GM18520 (cell line): Measurements from ENCODE around the gene SSC5D.

Experiments
- ATAC-seq: cut with Tn5 transposase; IDR thresholded peaks from one replicate; pipeline ENCODE4 v1.9.1; 2021; ENCODE audit not compliant: unreplicated experiment

SSC5D gene

DNA sequence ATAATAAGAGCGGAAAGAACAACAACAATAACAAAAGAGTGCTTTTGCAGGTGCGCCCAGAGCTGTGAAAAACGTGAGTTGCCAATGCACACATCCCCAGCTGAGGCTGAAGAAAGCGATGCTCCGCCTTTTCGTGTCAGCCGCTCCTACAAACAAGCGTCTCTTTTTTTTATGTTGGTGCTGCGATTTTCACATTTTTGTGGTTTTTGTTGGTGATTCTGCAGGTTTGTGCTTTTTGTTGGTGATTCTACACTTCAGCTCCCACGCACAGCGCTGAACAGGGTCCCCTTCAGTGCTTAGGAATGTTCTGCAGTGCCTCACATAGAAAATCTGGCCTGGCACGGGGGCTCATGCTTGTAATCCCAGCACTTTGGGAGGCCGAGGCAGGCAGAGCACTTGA is 64.4 kb downstream of the SSC5D start:
- no peak for ATAC-seq

DNA sequence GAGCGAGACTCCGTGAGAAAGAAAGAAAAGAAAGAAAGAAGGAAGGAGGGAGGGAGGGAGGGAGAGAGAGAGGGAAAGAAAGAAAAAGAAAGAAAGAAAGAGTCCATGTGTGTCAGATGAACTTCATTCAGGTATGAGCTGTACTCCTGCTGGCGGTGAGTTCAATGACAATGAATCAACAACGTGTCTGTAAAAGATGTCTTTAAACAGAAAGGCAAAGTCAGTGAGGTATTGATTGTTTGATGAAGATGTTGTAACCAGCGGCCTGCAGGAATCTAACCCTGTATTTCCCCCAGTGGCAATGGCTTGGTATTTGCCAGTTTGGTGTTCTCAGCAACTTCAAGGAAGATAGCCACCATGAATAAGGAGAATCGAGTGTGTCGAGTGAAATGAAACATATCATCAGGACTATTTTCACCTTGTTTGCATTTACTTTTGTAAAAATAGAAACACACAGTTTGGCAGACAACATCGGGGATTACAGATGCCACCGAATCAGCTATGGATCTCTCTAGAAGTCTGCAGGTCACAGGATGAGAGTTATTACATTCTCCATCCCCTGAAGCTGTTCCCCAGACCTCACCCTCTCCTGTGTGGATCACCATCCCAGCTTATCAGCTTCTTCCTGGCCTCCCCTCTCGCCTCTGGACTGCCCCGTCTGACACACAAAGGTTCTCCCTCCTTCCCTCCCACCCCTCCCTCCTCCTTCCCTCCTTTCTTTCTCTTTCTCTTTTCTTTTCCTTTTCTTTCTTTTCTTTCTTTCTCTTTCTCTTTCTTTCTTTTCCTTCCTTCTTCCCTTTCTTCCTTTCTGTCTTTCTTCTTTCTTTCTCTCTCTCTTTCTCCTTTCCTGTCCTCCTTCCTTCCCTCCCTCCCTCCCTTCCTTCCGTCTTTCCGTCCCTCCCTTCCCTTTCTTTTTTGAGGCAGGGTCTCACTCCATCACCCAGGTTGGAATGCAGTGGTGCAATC is 65.3 kb downstream of the SSC5D start:
- ATAC-seq: no peak

DNA sequence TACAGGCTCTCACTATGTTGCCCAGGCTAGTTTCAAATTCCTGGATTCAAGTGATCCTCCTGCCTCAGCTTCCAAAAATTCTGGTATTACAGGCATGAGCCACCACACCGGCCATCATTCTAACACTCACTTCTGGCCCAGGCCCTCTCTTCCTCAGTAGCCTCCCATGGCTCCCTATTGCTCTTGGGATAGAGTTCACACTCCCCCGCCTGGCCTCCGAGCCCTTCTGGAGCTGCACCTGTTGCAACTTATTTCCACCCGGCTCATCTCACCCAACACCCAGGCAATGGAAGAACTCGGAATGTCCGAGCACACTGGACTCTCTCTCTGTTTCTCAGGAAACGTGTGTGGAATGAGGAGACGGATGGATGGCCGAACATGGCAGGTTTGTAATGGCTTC is 66.1 kb downstream of the SSC5D start:
- no peak for ATAC-seq

DNA sequence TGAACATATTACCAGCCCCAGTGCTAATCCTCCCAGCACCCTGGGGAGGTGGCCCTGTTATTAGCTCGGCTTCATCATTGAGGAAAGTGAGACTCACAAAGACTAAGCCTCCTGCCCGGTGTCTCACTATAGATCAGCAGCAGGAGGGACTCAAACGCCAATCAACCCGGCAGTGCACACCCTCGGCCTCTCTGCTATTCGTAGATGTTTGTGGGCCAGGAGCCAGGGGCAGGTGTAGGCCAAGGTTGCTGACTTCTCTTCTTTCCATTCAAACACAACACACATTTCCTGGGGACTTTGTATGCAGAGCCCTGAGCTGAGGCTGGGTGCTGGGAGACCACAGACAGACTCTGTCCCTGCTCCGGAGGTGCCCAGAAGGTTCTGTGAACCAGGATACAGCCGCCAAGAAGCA is 66.5 kb downstream of the SSC5D start:
- ATAC-seq: no peak

DNA sequence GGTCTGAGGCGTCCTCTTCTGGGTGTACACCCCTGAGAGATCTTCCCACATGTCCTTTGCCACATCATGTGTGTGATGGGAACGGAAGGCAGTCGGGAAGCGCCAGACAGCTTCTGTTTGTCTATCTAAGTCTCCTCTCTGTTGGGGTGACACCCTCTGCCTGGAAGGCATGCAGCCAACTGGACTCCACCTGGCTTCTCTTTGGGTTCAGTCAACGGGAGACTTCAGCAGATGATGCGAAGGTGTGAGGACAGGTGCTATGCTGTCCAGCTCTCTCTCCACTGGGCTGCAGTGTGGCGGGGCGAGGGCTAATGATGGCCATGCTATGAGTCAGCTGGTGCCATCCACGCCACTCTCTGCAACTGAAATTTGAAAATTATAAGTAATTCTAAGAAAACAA is 71.4 kb downstream of the SSC5D start:
- ATAC-seq: no peak

DNA sequence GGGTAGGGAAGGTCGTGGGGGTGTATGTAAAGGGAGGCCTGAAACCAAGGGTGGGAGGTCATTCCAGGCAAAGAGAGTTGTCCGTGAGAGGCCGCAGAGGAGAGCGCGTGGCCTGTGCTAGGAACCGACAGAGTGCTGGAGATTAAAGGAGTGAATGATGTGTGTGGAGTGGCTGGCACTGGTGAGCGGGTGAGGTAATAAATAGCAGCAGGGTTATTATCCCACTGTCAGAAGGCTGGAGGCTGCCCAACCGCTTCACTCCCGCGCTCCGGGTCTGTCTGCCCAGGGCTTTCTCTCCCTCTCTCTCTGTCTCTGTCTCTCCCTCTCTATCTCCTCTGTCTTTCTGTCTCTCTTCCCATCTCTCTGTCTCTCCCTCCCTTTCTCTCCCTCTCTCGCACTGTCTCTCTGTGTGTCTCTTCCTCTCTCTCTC is 75.0 kb downstream of the SSC5D start:
- no peak for ATAC-seq

DNA sequence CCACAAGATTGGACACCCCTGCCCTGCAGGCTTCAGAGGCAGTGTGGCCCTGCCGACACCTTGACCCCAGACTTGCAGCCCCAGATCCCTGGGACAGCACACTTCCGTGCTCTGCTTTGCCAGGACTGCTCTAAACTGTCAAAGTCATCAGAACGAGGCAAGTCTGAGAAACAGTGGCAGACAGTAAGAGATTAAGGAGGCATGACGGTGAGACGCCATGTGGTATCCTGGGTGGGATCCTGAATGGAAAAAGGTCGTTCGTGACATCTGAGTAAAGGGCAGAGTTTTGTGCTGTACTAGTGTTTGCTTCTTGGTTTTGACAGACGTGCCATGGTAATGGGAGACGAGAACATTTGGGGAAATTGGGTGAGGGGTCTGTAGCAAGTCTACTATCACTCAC is 78.6 kb downstream of the SSC5D start:
- ATAC-seq: no peak

DNA sequence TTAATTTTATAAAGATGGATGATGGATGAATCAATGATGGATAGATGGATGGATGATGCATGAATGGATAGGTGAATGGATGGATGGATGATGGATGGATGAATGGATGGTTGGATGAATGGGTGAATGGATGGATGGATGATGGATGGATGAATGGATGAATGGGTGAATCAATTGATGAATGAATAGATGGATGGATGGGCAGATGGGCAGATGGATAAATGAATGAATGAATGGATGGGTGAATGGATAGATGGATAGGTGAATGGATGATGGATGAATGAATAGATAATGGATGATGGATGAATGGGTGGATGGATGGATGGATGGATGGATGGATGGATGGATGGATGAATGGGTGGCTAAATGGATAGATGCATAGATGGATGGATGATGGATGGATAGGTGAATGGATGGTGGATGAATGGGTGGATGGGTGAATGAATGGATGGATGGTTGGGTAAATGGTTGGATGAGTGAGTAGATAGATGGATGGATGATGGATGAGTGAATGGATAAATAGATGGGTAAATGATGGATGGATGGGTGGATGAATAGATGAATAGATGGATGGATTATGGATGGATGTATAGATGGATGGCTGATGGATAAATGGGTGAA is 79.6 kb downstream of the SSC5D start:
- no peak for ATAC-seq
